Endothelial cell of umbilical vein (primary cell): Measurements from ENCODE around the gene TMEM87B.
A peak's percentile ranks its signal among the peaks of the same experiment; 100 is the strongest.

Experiments used
- CTCF ChIP-seq, 2 donors: IDR thresholded peaks; 1 replicate in 1 of 2; 2 replicates in 1 of 2; pipeline ENCODE4 v1.5.1; 2011; ENCODE audit warnings: low read length in 2 of 2, mild to moderate bottlenecking in 2 of 2, moderate library complexity in 2 of 2, control low read depth in 1 of 2, inconsistent platforms in 1 of 2, low read depth in 1 of 2; ENCODE audit not compliant: insufficient read depth in 1 of 2; ENCODE audit errors: extremely low read depth in 1 of 2
- EZH2 ChIP-seq: IDR thresholded peaks from 2 replicates; pipeline ENCODE4 v1.6.1; 2012; ENCODE audit warnings: borderline replicate concordance, low read depth, mild to moderate bottlenecking, moderate library complexity, low read length, inconsistent platforms; ENCODE audit not compliant: severe bottlenecking
- GATA2 ChIP-seq: IDR thresholded peaks from 2 replicates; pipeline ENCODE4 v1.7.0; 2011; ENCODE audit warnings: low read depth, mild to moderate bottlenecking, moderate library complexity, mixed read lengths, low read length; ENCODE audit not compliant: insufficient read length, insufficient read depth
- JUN ChIP-seq: IDR thresholded peaks from 2 replicates; pipeline ENCODE4 v1.6.1; 2011; ENCODE audit warnings: borderline replicate concordance, low read depth; ENCODE audit not compliant: insufficient read length, insufficient read depth
- MAX ChIP-seq: IDR thresholded peaks from 2 replicates; pipeline ENCODE4 v1.6.1; 2011; ENCODE audit not compliant: insufficient read depth, insufficient read length
- MYC ChIP-seq: IDR thresholded peaks from one replicate; pipeline ENCODE4 v1.6.1; 2011; ENCODE audit warnings: mild to moderate bottlenecking, low read depth, low read length
- POLR2A ChIP-seq: IDR thresholded peaks from 2 replicates; pipeline ENCODE4 v1.6.1; 2012; ENCODE audit warnings: low read depth, mild to moderate bottlenecking, control low read depth, low read length
- POLR2AphosphoS5 ChIP-seq: IDR thresholded peaks from 2 replicates; pipeline ENCODE4 v1.6.1; 2012; ENCODE audit warnings: low read depth, mild to moderate bottlenecking, control low read depth, low read length, moderate library complexity; ENCODE audit not compliant: insufficient read depth

- no peak for TF ChIP-seq CTCF (IDR thresholded peaks at IDR 0.05; ENCODE audit: extremely low read depth in 1 of 2, insufficient read depth in 1 of 2, low read depth in 1 of 2, low read length in 2 of 2)
- TF ChIP-seq POLR2AphosphoS5 = no peak
- peak; percentile 21 for TF ChIP-seq GATA2
- TF ChIP-seq POLR2A = no peak
- no peak for TF ChIP-seq MYC
- TF ChIP-seq EZH2 = no peak
- TF ChIP-seq MAX = no peak
- TF ChIP-seq JUN = no peak
Measured at GRCh38 chr2:112061299-112061698, 6.2 kb downstream of the TMEM87B start.
